HEK293 (cell line): ENCODE results near the gene PDSS2.

Experiments used
- KLF17 ChIP-seq: fragments of 450-650 bp; formaldehyde crosslinking; IDR thresholded peaks from 2 replicates; pipeline ENCODE4 v1.5.1; 2016; ENCODE audit warnings: missing biosample characterization, missing genetic modification characterization
- OVOL3 ChIP-seq: fragments of 450-650 bp; formaldehyde crosslinking; IDR thresholded peaks from 2 replicates; pipeline ENCODE4 v1.5.1; 2016; ENCODE audit warnings: missing biosample characterization, missing genetic modification characterization
- SCRT2 ChIP-seq: fragments of 450-650 bp; formaldehyde crosslinking; IDR thresholded peaks from 2 replicates; pipeline ENCODE4 v1.5.1; 2016; ENCODE audit warnings: missing biosample characterization, missing genetic modification characterization
- TSHZ1 ChIP-seq: fragments of 450-650 bp; formaldehyde crosslinking; IDR thresholded peaks from 2 replicates; pipeline ENCODE4 v1.5.1; 2016; ENCODE audit warnings: missing biosample characterization, missing genetic modification characterization, borderline replicate concordance
- ZNF169 ChIP-seq: fragments of 450-650 bp; formaldehyde crosslinking; IDR thresholded peaks from 2 replicates; pipeline ENCODE4 v1.5.1; 2016; ENCODE audit warnings: missing biosample characterization, missing genetic modification characterization
- ZNF175 ChIP-seq: fragments of 450-650 bp; formaldehyde crosslinking; IDR thresholded peaks from 2 replicates; pipeline ENCODE4 v1.5.1; 2016; ENCODE audit warnings: missing biosample characterization, missing genetic modification characterization
- ZNF184 ChIP-seq: fragments of 450-650 bp; IDR thresholded peaks from 2 replicates; pipeline ENCODE4 v1.5.1; 2018; ENCODE audit warnings: missing biosample characterization, mild to moderate bottlenecking, missing genetic modification characterization
- ZNF214 ChIP-seq: fragments of 450-650 bp; formaldehyde crosslinking; IDR thresholded peaks from 2 replicates; pipeline ENCODE4 v1.5.1; 2017; ENCODE audit warnings: missing biosample characterization, mild to moderate bottlenecking, missing genetic modification characterization, borderline replicate concordance
- ZNF398 ChIP-seq: fragments of 450-650 bp; formaldehyde crosslinking; IDR thresholded peaks from 2 replicates; pipeline ENCODE4 v1.5.1; 2017; ENCODE audit warnings: missing biosample characterization, missing genetic modification characterization
- ZNF488 ChIP-seq: fragments of 450-650 bp; formaldehyde crosslinking; IDR thresholded peaks from 2 replicates; pipeline ENCODE4 v1.5.1; 2016; ENCODE audit warnings: missing biosample characterization, missing genetic modification characterization
- ZNF645 ChIP-seq: fragments of 450-650 bp; formaldehyde crosslinking; IDR thresholded peaks from 2 replicates; pipeline ENCODE4; 2016; ENCODE audit warnings: missing biosample characterization, missing genetic modification characterization
- ZNF76 ChIP-seq: fragments of 450-650 bp; formaldehyde crosslinking; IDR thresholded peaks from 2 replicates; pipeline ENCODE4; 2016; ENCODE audit warnings: low read depth, missing biosample characterization, missing genetic modification characterization, borderline replicate concordance

Gene PDSS2

GRCh38 chr6:107103082-107103481 is 356.3 kb downstream of the PDSS2 start (continued):
- no peak for TF ChIP-seq TSHZ1
- TF ChIP-seq ZNF398: no peak
- no peak for TF ChIP-seq ZNF184 (tag by site-specific recombination)
- TF ChIP-seq ZNF488 (tag by site-specific recombination): no peak
- TF ChIP-seq SCRT2 (tag by site-specific recombination): no peak
- TF ChIP-seq KLF17 (tag by site-specific recombination): no peak
- no peak for TF ChIP-seq ZNF645
- no peak for TF ChIP-seq ZNF214
- no peak for TF ChIP-seq ZNF76
- TF ChIP-seq ZNF175 (tag by site-specific recombination): no peak
- TF ChIP-seq ZNF169: no peak
- no peak for TF ChIP-seq OVOL3
